Erythroblast (primary cell): ENCODE measurements around the gene CAPN15.

ENCODE experiments used
- GATA1 ChIP-seq: IDR thresholded peaks from 2 replicates; pipeline ENCODE4 v1.6.1; 2011; ENCODE audit warnings: low read depth, mild to moderate bottlenecking, control low read depth, low read length, moderate library complexity
- POLR2A ChIP-seq: IDR thresholded peaks from 2 replicates; pipeline ENCODE4 v1.6.1; 2011; ENCODE audit warnings: mild to moderate bottlenecking, low read length

GRCh38 chr16:564690-565418 is 37.3 kb downstream of the CAPN15 start:
- TF ChIP-seq POLR2A (no peak), GATA1 (no peak)
